ENCODE measurements around the gene ABCA13.

ABCA13 gene

DNA sequence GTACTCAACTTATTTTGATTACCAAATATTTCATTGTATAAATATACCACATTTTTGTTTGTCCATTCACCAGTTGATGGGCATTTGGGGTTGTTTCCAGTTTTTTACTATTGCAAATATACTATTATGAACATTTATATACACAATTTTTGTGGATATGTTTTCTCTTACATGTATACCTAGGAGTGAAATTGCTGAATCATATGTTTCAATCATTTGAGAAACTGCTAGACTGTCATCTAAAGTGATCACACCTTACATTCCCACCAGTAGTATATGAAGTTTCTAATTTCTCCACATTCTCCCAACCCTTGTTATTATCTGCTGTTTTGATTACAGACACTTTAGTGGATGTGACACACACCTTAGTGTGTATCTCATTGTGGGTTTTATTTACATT, 257.9 kb downstream of the ABCA13 start:
- Mint-ChIP-seq H3K27ac (no peak overlapping the region), H3K36me3 (ENCODE audit: low read depth) (no peaks in the 10 kb centered on the region), H3K4me1 (ENCODE audit: low read depth) (no peaks in the 10 kb centered on the region), H3K27me3 (no peaks in the 10 kb centered on the region), H3K9me3 (no peaks in the 10 kb centered on the region), H3K4me3 (no peak overlapping the region)
- intact Hi-C loops (cut with micrococcal nuclease) = loop anchor here (10.0 kb wide), 1 partner anchor 736 kb away; no protein-coding TSS in a partner anchor

DNA sequence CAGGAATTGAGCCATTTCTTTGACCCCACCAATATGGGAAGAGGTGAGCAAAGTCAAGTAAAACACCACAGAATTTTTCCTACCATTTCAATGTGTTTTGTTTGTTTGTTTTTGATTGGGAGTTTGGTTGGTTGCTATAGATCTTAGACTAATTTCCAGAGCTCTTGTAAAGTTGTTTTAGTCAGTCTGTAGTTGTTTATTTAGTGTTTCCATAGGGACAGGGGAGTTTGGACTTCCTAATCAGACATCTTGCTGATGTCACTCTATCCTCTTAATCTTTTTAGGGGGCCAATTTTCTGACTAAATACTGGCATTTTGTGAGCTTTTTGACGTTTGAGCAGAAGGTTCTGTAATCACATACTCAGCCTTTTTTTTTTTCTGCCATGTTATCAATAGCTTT, 266.9 kb downstream of the ABCA13 start:
- intact Hi-C loops (cut with micrococcal nuclease) = no loop called here
- H3K27me3 Mint-ChIP-seq = no peaks in the 10 kb centered on the region
- no peaks in the 10 kb centered on the region for H3K36me3 Mint-ChIP-seq (ENCODE audit: low read depth)
- no peak overlapping the region for H3K4me3 Mint-ChIP-seq
- H3K4me1 Mint-ChIP-seq (ENCODE audit: low read depth) = no peaks in the 10 kb centered on the region
- no peaks in the 10 kb centered on the region for H3K9me3 Mint-ChIP-seq
- H3K27ac Mint-ChIP-seq = no peak overlapping the region

DNA sequence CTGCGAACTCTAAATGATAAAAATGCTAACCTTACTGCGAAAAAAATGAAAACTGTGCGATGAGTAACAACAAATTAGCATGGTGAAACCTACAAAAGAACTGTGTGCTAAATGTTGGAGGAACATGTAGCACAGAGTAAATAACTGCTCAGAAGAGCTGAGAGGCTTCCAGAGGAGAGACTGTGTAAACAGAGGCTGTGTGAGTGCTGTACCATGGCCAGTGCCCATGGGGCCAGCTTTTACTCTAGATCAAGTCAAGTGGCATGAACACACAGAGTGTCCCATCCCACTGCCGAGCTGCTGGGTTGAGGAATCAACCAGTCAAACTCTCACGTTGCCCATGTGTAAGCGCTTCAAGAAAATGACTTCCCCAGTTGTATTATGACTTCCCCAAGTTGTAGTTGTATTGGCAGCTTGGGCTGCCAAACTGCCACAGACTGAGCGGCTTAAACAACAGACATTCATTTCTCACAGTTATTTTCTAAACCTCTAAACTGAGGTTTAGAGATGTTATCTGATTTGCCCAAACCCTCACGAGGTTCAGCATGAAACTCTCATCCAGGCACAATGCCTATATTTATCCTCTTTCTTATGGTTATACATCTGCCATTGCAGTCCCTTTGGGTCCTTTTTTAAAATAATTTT, 270.7 kb downstream of the ABCA13 start:
- Mint-ChIP-seq H3K36me3 (ENCODE audit: low read depth) (no peaks in the 10 kb centered on the region), H3K27me3 (no peaks in the 10 kb centered on the region), H3K9me3 (peaks cover 10% of the 10 kb centered on the region), H3K4me3 (no peak overlapping the region), H3K27ac (no peak overlapping the region), H3K4me1 (ENCODE audit: low read depth) (no peaks in the 10 kb centered on the region)
- intact Hi-C loops (cut with micrococcal nuclease) = no loop called here

DNA sequence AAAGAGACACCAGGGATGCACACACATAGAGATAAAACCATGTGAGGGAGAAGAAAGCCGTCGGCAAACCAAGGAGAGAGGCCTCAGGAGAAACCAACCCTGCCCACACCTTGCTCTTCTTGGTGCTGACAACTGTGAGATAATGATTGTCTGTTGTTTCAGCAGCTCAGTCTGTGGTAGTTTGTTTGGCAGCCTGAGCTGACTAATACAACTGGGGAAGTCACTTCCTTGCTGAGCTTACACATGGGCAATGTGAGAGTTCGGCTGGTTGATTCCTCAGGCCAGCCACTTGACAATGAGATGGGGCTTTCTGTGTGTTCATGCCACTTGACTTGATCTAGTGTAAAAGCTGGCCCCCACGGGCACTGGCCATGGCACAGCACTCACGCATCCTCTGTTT, 271.8 kb downstream of the ABCA13 start:
- no peak overlapping the region for H3K27ac Mint-ChIP-seq
- H3K4me1 Mint-ChIP-seq (ENCODE audit: low read depth) = no peaks in the 10 kb centered on the region
- H3K27me3 Mint-ChIP-seq = no peaks in the 10 kb centered on the region
- peaks cover 10% of the 10 kb centered on the region for H3K9me3 Mint-ChIP-seq
- H3K4me3 Mint-ChIP-seq = no peak overlapping the region
- intact Hi-C loops (cut with micrococcal nuclease) = no loop called here
- H3K36me3 Mint-ChIP-seq (ENCODE audit: low read depth) = no peaks in the 10 kb centered on the region

DNA sequence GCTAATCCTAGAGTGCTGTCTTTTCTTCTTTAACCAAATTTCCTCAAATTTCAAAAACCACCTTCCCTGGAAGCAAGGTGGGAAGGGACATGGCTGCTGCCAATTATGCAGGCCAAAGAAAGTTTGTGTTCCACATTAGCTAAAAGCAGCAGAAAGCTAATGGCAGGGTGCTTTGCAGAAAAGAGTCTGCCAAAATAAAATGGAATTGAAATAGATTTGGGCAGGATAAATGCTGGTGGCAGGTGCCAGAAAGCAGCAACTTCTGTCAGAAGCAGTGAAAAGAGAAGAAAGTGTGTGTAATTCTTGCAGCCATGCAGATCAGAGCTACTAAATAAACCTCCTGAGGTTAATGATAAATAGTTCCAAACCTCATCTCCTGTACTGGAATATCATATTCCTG, 275.5 kb downstream of the ABCA13 start:
- intact Hi-C loops (cut with micrococcal nuclease) = no loop called here
- Mint-ChIP-seq H3K27ac (no peak overlapping the region), H3K4me1 (ENCODE audit: low read depth) (no peaks in the 10 kb centered on the region), H3K9me3 (peaks cover 10% of the 10 kb centered on the region), H3K4me3 (no peak overlapping the region), H3K36me3 (ENCODE audit: low read depth) (no peaks in the 10 kb centered on the region), H3K27me3 (no peaks in the 10 kb centered on the region)

DNA sequence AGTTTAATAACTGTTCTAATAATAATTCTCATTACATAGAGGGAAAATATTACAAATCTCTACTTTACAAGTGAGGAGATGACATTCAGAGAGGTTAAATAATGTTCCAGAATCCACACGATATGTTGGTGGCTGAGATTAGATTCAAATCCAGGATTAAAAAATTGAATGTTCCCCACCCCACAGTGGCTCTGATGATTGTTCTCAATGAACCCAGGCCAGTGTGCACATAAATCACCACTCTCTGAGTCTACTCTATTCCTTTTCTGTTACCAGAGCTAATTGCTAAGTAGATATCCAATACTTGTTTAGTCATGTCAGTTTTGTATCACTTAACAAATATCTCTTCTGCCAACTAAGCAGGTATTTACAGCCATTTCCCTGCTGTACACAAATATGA, 281.0 kb downstream of the ABCA13 start:
- Mint-ChIP-seq H3K9me3 (no peaks in the 10 kb centered on the region), H3K27me3 (no peaks in the 10 kb centered on the region), H3K4me3 (no peak overlapping the region), H3K36me3 (ENCODE audit: low read depth) (no peaks in the 10 kb centered on the region), H3K27ac (no peak overlapping the region), H3K4me1 (ENCODE audit: low read depth) (no peaks in the 10 kb centered on the region)
- intact Hi-C loops (cut with micrococcal nuclease) = no loop called here

DNA sequence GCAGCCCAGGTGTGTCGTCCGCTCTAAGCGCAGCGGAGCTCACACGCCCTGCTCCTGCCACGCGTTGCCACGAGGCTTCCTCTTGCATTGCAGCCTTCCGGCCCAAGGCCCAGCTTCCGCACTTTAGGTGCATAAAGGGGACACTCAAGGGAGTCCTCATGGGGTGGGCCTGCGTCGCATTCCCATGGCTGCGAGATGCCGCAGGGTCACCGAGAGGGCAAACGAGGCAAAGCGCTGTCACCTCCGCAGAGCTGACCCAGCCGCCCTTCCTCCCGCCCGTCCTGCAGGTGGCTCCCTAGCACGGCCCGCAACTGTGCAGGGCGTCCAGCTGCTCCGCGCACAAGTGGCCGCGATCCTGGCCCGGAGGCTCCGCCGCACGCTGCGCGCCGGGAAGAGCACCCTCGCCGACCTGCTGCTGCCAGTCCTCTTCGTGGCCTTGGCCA, 283.5 kb downstream of the ABCA13 start:
- Mint-ChIP-seq H3K36me3 (ENCODE audit: low read depth) (no peaks in the 10 kb centered on the region), H3K4me1 (ENCODE audit: low read depth) (peaks cover 10% of the 10 kb centered on the region), H3K27ac (no peak overlapping the region), H3K9me3 (no peaks in the 10 kb centered on the region), H3K4me3 (peak overlapping the region; percentile 17), H3K27me3 (no peaks in the 10 kb centered on the region)
- intact Hi-C loops (cut with micrococcal nuclease) = no loop called here

DNA sequence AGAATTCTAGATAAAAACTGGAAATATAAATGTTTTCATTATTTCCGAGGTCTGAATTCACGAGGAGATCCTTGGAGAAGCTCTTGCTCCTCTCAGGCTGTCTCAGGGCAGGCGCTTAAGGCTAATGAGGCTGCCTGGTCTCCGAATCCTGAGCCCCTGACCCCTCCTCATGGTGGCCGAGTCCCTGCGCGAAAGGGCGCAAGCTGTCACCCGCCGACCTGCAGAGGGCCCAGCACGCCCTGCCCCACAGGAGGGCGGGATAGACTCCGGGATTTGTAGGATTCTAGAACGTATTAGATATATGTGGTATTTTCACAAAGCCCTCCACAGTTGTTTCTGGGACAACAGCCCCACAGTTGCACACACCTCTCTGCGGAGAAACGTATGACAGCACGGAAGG, 284.1 kb downstream of the ABCA13 start:
- Mint-ChIP-seq H3K27me3 (no peaks in the 10 kb centered on the region), H3K36me3 (ENCODE audit: low read depth) (no peaks in the 10 kb centered on the region), H3K27ac (no peak overlapping the region), H3K4me3 (no peak overlapping the region), H3K4me1 (ENCODE audit: low read depth) (peaks cover 10% of the 10 kb centered on the region), H3K9me3 (no peaks in the 10 kb centered on the region)
- intact Hi-C loops (cut with micrococcal nuclease) = no loop called here

DNA sequence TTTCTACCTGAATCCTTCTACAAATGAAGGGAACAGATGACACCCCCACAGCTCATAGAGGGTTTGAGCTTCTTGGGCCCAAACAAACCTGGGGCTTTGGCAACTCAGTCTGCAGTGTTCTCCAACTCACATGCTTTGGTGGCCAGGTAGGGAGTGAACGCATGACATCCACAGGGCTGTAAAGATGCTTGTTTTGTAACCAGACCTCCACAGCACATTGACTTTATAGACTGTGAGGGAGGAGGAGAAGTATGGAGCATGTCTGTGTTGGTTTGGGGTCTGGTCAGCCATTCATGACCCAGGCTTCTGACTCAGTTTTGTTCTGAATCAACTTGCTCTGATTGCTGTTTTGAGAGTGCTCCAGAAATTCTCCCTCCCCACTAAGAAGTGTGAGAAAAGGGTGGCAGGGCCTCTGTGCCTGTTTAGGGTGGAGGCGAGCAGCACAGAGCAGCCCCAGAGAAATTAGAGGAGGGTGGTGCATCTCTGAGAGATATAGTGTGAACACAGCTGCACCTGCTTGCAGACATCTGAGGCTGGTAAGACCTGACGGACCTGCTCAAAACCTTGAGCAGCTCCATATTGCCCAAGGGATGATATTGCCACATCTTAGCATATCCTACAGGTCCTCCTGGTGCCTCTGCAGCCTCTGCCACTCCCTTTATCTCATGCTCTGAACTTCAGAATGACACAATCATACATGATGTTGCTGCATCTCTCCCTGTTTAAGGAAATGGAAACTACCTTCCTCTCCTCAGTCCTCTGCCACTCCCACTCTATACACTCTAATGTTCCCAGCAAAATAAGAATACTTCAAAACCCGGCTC, 287.7 kb downstream of the ABCA13 start:
- Mint-ChIP-seq H3K4me3 (no peak overlapping the region), H3K36me3 (ENCODE audit: low read depth) (no peaks in the 10 kb centered on the region), H3K9me3 (no peaks in the 10 kb centered on the region), H3K4me1 (ENCODE audit: low read depth) (peaks cover 10% of the 10 kb centered on the region), H3K27me3 (no peaks in the 10 kb centered on the region), H3K27ac (no peak overlapping the region)
- intact Hi-C loops (cut with micrococcal nuclease) = no loop called here

DNA sequence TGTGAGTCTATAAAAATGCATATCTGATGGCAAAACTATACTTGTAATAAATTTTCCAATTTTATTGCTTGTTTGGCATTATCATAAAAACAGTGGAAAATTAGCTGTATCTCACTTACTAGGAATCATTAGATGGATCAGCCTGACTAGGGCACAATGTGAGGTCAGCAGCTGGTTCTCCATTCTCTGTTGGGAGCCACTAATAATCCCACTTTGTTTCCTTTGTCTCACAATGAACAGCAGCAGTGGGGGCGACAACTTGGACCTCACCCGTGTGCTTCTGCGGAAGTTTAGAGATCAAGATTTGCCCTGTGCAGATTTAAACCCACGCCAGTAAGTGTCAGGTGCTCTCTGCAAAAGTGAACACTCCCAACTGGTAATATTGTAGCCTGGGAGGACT, 295.5 kb downstream of the ABCA13 start:
- Mint-ChIP-seq H3K4me3 (no peak overlapping the region), H3K4me1 (ENCODE audit: low read depth) (peaks cover 10% of the 10 kb centered on the region), H3K36me3 (ENCODE audit: low read depth) (no peaks in the 10 kb centered on the region), H3K9me3 (no peaks in the 10 kb centered on the region), H3K27ac (no peak overlapping the region), H3K27me3 (no peaks in the 10 kb centered on the region)
- intact Hi-C loops (cut with micrococcal nuclease) = no loop called here

DNA sequence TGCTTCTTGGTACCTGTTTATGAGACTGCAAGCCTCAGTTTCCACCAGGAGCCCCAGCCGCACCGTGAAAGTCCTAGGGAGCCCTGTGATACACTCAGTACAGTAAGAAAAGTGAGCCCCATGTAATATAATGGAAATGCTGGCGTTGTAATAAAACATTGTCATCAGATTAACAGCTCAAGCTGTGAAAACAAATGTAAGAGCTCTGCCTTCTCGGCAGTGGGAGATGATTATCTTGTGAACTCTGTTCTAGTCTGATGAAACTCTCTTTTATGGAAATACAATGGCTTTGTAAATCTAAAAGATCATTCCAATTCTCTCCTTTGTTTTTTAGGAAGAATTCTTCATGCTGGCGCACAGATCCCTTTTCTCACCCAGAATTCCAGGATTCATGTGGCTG, 299.9 kb downstream of the ABCA13 start:
- H3K4me1 Mint-ChIP-seq (ENCODE audit: low read depth) = peaks cover 10% of the 10 kb centered on the region
- intact Hi-C loops (cut with micrococcal nuclease) = no loop called here

DNA sequence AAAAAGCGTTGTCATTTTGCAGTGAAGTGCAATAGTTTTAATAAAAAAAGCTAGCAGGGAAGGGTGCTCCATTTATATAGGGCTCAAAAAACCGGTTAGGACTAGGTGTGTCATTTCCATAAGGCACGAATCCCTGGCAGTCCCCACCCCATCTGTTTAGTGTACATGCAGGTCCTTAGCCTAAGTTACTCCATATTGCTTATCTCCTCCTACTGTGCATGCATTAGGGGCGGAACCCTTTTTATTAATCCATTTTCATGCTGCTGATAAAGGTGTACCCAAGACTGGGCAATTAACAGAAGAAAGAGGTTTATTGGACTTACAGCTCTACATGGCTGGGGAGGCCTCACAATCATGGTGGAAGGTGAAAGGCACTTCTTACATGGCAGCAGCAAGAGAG, 301.4 kb downstream of the ABCA13 start:
- Mint-ChIP-seq H3K27ac (no peak overlapping the region), H3K27me3 (no peaks in the 10 kb centered on the region), H3K36me3 (ENCODE audit: low read depth) (no peaks in the 10 kb centered on the region), H3K9me3 (no peaks in the 10 kb centered on the region), H3K4me3 (no peak overlapping the region), H3K4me1 (ENCODE audit: low read depth) (peaks cover 10% of the 10 kb centered on the region)
- intact Hi-C loops (cut with micrococcal nuclease) = no loop called here

More for the DNA sequence above, 299.9 kb downstream of the ABCA13 start:
- H3K27ac Mint-ChIP-seq = no peak overlapping the region
- no peaks in the 10 kb centered on the region for H3K9me3 Mint-ChIP-seq
- H3K4me3 Mint-ChIP-seq = no peak overlapping the region
- no peaks in the 10 kb centered on the region for H3K27me3 Mint-ChIP-seq
- no peaks in the 10 kb centered on the region for H3K36me3 Mint-ChIP-seq (ENCODE audit: low read depth)

DNA sequence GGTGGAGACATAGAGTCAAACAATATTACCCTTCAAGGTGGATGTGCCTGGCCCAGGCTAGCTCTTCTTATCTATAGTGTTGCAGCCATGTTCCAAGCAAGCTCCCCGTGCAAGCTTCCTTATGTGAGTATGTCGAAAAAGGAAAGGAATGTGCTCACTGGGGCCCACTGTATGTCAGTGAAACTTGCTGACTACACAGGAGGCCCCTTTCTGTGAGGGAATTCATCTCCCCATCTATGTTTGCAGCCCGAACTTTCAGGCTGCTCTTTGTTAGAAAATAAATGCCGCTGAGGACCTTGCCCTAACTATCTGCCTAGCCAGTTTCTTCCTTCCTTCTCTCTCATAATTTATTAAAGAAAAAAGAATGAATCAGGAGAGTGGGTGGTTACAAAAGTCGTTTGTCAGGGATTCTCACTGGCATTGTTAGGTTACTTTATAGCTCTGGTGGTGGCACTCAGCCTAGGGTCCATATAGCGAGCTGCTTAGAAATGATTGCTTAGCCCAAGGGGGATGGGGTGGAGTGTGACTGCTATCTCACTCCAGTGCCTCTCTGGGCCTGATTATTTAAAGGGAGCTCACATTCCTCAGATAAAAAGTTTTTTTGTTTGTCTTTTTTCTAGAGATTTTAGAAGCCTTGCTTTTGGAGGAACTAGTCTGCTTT, 302.1 kb downstream of the ABCA13 start:
- H3K4me3 Mint-ChIP-seq = no peak overlapping the region
- no peak overlapping the region for H3K27ac Mint-ChIP-seq
- H3K27me3 Mint-ChIP-seq = no peaks in the 10 kb centered on the region
- H3K4me1 Mint-ChIP-seq (ENCODE audit: low read depth) = peaks cover 10% of the 10 kb centered on the region
- no peaks in the 10 kb centered on the region for H3K36me3 Mint-ChIP-seq (ENCODE audit: low read depth)
- intact Hi-C loops (cut with micrococcal nuclease) = no loop called here
- H3K9me3 Mint-ChIP-seq = no peaks in the 10 kb centered on the region

DNA sequence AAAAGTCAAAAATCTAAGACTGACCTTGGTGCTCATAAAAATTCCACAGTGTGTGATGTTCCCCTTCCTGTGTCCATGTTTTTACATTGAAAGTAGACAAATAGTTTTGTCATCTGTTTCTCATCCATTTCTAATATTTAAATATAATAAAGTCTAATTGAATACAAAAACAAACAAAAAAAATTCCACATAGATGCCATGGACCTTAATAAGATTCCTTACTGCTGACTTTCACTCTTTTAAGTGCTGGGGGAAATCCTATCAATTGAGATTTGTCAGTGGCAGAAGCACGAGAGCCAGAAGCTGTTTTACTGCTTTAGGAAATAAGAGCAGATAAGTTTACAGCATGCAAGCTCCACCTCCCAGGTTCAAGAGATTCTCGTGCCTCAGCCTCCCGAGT, 310.0 kb downstream of the ABCA13 start:
- Mint-ChIP-seq H3K4me3 (no peak overlapping the region), H3K9me3 (peaks cover 22% of the 10 kb centered on the region), H3K36me3 (ENCODE audit: low read depth) (no peaks in the 10 kb centered on the region), H3K4me1 (ENCODE audit: low read depth) (no peaks in the 10 kb centered on the region), H3K27ac (no peak overlapping the region), H3K27me3 (no peaks in the 10 kb centered on the region)
- intact Hi-C loops (cut with micrococcal nuclease) = no loop called here

All from dendritic cell treated with granulocyte-macrophage colony-stimulating factor and Interleukin-4, amounts not matched to agents 40 ng/mL and 50 ng/mL, for 4 days (primary cell).